ENCODE measurements around the gene DLK2.

- no peak for TF ChIP-seq CTCF (IDR thresholded peaks at IDR 0.05)
- TF ChIP-seq POLR2A (IDR thresholded peaks at IDR 0.05) = no peak
These were observed 35.2 kb downstream of the DLK2 start for GRCh38 chr6:43420012-43420709.
